NOMO-1 treated with dmso at 0.1 percent for 144 hours (cell line): ENCODE results near the gene LY6G6F.
"Not testable (repeated sequence)": the region's sequence is repeated elsewhere in the genome, so short reads cannot be mapped to it uniquely, and the experiment has no call there.

Source experiments
- DNase-seq: peaks from one replicate; lab custom pipeline; 2025; ENCODE audit not compliant: unreplicated experiment; lab: John Stamatoyannopoulos, UW

LY6G6F gene

GRCh38 chr6:31701666-31702404, 4.8 kb upstream of the LY6G6F start:
- DNase-seq, result no peak

GRCh38 chr6:31702405-31702818, 4.3 kb upstream of the LY6G6F start:
- DNase-seq, result no peak

GRCh38 chr6:31702819-31703716, 3.6 kb upstream of the LY6G6F start, which contains the start of gene ABHD16A:
Gene ABHD16A (minus strand): TSS chr6:31703324. CDS start chr6:31703281, 43 bp downstream.
- DNase-seq, result peak; percentile 96

- no peak for DNase-seq
Measured at GRCh38 chr6:31705931-31706330, 735 bp upstream of the LY6G6F start.

GRCh38 chr6:31707701-31708100, 1.0 kb downstream of the LY6G6F start:
- no peak for DNase-seq

- DNase-seq, result no peak
Measured at GRCh38 chr6:31708224-31708623, 1.6 kb downstream of the LY6G6F start.

- not testable (repeated sequence) for DNase-seq
Measured at GRCh38 chr6:31709157-31709556, 2.5 kb downstream of the LY6G6F start.

GRCh38 chr6:31710523-31711219, 4.0 kb downstream of the LY6G6F start:
- no peak for DNase-seq

GRCh38 chr6:31711233-31711632, 4.6 kb downstream of the LY6G6F start:
- DNase-seq, result peak; percentile 19

- no peak for DNase-seq
Measured at GRCh38 chr6:31712296-31712695, 5.6 kb downstream of the LY6G6F start.

GRCh38 chr6:31713465-31713864, 6.8 kb downstream of the LY6G6F start:
- DNase-seq, result no peak

GRCh38 chr6:31713991-31714684, 7.5 kb downstream of the LY6G6F start:
- no peak for DNase-seq

- DNase-seq, result no peak
Measured at GRCh38 chr6:31715022-31715958, 8.6 kb downstream of the LY6G6F start, which contains the start of gene LY6G6D. Gene LY6G6D (plus strand): TSS chr6:31715348. CDS start chr6:31715356, 8 bp downstream.

- no peak for DNase-seq
Measured at GRCh38 chr6:31717499-31718222, 11.0 kb downstream of the LY6G6F start.

GRCh38 chr6:31718265-31718664, 11.6 kb downstream of the LY6G6F start:
- no peak for DNase-seq

GRCh38 chr6:31719001-31719400, 12.3 kb downstream of the LY6G6F start:
- DNase-seq, result no peak

GRCh38 chr6:31720196-31720770, 13.6 kb downstream of the LY6G6F start:
- no peak for DNase-seq

GRCh38 chr6:31721351-31722020, 14.8 kb downstream of the LY6G6F start, which contains the start of gene LY6G6C:
Gene LY6G6C (minus strand): TSS chr6:31721746. CDS start chr6:31721679, 67 bp downstream.
- no peak for DNase-seq
